HG03469 (cell line): ENCODE measurements around the gene SGK2.

Experiments used
- ATAC-seq: cut with Tn5 transposase; IDR thresholded peaks from one replicate; pipeline ENCODE4 v1.9.1; 2021; ENCODE audit warnings: mild to moderate bottlenecking, moderate library complexity, moderate number of reproducible peaks; ENCODE audit not compliant: unreplicated experiment

Gene SGK2

GRCh38 chr20:43559147-43559987 is 540 bp downstream of the SGK2 start:
- no peak for ATAC-seq

GRCh38 chr20:43560974-43561373 is 2.1 kb downstream of the SGK2 start:
- ATAC-seq: no peak

- ATAC-seq: no peak
Measured at GRCh38 chr20:43563429-43563828, 4.6 kb downstream of the SGK2 start.

GRCh38 chr20:43563991-43564390 is 5.2 kb downstream of the SGK2 start:
- ATAC-seq: no peak

GRCh38 chr20:43564455-43564854 is 5.6 kb downstream of the SGK2 start:
- no peak for ATAC-seq

DNA sequence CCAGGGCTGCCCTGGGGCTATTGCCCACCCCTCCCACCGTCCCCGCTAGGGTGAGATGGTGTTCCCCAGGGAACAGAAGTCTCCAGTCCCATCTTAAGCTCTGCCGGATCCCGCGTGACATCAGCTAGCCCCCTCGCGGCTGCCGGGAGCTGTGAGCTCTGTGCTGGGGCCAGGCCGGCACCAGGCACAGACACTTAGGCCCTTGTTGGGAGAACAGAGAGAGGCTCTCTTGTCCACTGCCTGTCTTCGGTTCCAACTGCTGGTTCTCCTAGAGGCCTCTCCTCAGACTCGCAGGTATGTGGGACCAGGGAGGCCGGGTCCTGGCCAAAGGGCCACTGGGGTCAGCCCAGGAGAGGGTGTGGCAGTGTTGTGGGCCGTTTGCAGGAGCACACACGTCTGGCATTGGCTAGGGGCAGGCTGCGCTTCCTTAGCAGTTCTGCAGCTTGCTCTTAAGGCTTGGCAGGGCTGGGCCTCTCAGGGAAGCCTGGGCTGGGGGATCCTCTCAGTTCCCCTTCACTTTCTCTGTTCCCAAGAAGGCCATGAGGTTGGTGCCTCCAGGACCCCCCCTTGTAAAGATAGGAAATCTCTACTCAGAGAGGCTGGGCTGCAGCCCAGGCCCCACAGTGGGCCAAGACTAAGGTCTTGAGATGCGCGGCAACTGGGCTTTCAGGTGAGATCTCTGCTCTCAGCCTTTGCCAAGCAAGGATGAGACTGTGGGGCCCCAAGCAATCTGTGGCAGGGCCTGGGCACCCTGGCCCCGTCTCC is 6.3 kb downstream of the SGK2 start:
- ATAC-seq: no peak

GRCh38 chr20:43565758-43566104 is 6.9 kb downstream of the SGK2 start:
- ATAC-seq: no peak

DNA sequence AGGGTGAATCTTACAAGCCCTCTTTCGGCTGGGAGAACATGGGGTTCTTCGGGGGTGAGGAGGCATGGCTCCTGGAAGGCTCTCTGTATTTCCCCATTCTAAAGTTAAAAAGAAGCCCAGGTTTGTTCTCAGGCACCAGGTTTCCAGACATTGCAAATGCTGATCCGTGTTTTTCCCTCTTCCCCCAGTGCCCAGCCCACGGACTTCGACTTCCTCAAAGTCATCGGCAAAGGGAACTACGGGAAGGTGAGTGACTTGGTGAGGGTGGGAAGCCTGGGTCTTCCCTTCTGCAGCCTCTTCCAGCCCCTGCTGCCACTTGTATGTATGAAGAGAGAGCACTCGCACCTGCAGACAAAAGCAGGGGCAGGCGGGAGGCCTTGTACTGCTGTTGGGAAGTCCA is 8.7 kb downstream of the SGK2 start:
- no peak for ATAC-seq

DNA sequence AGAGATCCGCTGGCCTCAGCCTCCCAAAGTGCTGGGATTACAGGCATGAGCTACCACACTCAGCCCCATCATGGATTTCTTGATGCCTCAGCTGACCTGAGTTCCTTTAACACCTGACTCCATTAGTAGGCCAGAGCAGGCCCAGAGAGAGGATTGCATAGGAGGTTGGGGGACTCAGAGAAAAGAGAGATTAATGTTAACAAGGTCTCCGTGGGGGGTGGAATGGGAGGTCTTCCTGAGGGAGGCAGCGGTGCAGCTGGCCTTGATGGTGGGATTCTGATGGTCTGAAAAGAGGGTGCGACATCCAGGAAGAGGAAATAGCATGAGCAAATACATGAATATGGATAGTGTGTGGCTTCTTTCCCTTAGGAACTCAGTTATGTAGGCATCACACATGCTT is 9.9 kb downstream of the SGK2 start:
- ATAC-seq: no peak

- ATAC-seq: no peak
Measured at GRCh38 chr20:43569282-43569681, 10.5 kb downstream of the SGK2 start.

GRCh38 chr20:43570496-43570895 is 11.7 kb downstream of the SGK2 start:
- no peak for ATAC-seq

DNA sequence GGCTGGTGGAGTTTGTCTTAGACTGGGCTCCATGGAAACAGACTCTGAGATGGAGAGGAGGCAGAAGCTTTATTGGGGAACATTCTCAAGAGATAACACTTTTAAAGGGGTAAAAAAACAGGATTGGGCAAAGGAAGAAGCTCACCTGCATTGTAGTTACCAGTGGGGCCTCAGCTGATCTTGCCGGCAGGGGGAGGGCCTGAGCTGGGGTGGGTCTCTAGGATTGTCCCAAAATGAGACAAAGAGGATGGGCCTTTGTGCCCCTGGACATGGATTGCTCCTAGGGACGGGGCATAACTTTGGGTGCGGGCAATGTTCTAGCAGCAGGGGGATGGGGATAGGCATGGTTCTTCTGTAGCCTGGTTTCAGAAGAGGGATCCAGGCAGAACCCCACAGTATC is 12.5 kb downstream of the SGK2 start:
- ATAC-seq: no peak

GRCh38 chr20:43571771-43572170 is 12.9 kb downstream of the SGK2 start:
- ATAC-seq: no peak

DNA sequence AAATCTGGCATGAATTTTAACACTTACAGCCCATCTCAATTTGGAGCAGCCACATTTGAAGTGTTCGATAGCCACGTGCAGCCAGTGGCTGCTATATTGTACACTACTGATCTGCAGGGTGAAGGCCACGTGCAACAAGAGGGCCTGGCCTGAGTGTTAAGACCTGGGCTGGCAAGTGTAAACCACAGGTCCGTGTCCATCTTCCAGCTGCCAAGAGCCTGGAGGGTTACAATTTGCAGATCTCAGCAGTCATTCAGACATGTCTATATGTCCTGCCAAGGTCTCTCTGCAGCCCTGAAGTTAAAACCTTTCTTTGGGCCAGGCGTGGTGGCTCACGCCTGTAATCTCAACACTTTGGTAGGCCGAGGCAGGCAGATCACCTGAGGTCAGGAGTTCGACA is 14.1 kb downstream of the SGK2 start:
- no peak for ATAC-seq

- ATAC-seq: no peak
Measured at GRCh38 chr20:43576108-43576507, 17.3 kb downstream of the SGK2 start.

DNA sequence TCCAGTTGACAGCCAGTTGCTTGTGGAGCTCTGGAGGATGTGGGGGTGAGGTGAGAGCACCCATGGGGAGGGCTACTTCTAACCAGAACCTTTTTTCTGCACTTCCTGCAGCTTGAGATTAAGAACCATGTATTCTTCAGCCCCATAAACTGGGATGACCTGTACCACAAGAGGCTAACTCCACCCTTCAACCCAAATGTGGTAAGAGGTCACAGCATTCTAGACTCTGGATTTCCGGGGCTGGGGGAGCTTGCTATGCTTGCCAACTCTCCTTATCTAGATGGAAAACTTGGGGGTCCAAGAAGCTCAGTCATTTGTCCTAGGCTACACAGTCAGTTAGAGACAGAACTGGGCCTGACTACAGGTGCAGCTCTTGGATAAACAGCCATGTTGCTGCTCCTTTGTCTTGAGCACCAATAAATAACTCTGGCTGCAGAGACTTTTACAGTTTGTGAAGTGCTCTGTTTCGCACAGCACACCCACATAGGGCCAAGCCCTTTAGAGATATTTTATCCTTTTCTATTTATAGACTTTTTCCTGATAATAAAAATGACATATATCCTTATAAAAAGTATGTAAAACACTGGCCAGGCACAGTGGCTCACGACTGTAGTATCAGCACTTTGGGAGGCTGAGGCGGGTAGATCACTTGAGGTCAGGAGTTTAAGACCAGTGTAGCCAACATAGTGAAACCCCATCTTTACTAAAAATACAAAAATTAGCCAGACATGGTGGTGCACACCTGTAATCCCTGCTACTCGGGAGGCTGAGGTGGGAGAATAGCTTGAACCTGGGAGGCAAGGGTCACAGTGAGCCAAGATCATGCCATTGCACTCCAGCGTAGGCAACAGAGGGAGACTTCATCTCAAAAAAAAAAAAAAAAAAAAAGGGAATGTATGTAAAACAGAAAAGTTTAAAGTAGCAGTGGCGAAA is 21.3 kb downstream of the SGK2 start:
- ATAC-seq: no peak

GRCh38 chr20:43583133-43583864 is 24.5 kb downstream of the SGK2 start:
- no peak for ATAC-seq

DNA sequence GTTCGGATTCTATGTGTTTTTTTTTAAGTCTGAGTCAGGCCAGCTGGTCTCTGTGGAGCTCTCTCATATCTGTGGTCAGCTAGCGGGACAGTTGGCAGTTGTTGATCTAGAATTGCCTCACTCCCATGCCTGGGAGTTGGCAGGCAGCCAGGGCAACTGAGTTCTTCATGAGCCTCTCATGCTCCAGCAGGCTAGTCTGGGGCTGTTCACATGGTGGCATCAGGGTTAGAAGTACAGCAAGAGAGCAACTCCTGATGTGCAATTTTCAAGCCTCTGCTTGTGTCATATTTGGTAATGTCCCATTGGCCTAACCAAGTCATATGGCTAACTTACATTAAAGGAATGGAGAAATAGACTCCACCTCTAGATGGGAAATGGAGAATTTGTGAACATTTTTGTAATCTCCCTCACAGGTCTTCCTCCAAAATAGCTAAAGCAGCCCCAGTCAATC is 25.2 kb downstream of the SGK2 start:
- ATAC-seq: no peak

GRCh38 chr20:43584448-43585136 is 25.8 kb downstream of the SGK2 start:
- ATAC-seq: no peak

DNA sequence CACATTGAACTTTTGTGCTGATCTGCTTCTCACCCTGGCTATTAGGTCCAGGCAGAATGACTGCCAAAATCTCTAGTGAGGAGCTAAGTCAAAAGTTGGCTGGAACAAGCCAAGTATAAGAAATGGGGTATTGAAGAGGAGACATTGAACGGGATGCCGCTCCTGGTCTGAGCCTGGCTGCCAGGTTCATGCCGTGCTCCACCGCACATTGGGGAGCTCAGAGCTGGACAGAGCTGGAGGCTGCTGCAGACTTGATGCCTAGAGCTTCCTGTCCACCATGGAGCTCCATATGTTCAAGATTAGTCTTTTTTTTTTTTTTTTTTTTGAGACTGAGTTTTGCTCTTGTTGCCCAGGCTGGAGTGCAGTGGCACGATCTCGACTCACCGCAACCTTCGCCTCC is 27.8 kb downstream of the SGK2 start:
- no peak for ATAC-seq
